Right forelimb (tissue), 1 donor: Measurements from ENCODE around the gene S1PR2.
"Not testable (repeated sequence)": the region's sequence is repeated elsewhere in the genome, so short reads cannot be mapped to it uniquely, and the experiment has no call there.

Experiments used
- DNase-seq: peaks from one replicate; pipeline ENCODE4 v3.0.0-alpha.2; 2018

Gene S1PR2

GRCh38 chr19:10184636-10185035 lies 46.5 kb downstream of the S1PR2 start:
- no peak for DNase-seq

GRCh38 chr19:10183926-10184325 lies 47.2 kb downstream of the S1PR2 start:
- no peak for DNase-seq

GRCh38 chr19:10182847-10183246 lies 48.3 kb downstream of the S1PR2 start:
- no peak for DNase-seq

- DNase-seq, result no peak
Measured at GRCh38 chr19:10182076-10182475, 49.1 kb downstream of the S1PR2 start.

- no peak for DNase-seq
Measured at GRCh38 chr19:10180459-10180858, 50.7 kb downstream of the S1PR2 start.

GRCh38 chr19:10180024-10180423 lies 51.1 kb downstream of the S1PR2 start:
- not testable (repeated sequence) for DNase-seq

- DNase-seq, result no peak
Measured at GRCh38 chr19:10173527-10173926, 57.6 kb downstream of the S1PR2 start.
